HG03520 (cell line): ENCODE data around the gene CCDC120.

Experiments
- ATAC-seq: cut with Tn5 transposase; IDR thresholded peaks from one replicate; pipeline ENCODE4 v1.9.1; 2021; ENCODE audit warnings: mild to moderate bottlenecking, moderate library complexity; ENCODE audit not compliant: unreplicated experiment

The CCDC120 gene

GRCh38 chrX:49058794-49059193 lies at the start of gene CCDC120:
TSS of gene CCDC120 (plus strand) at chrX:49058999. CDS start at chrX:49062042, 3,043 bp downstream.
- ATAC-seq = no peak

GRCh38 chrX:49019050-49019449 lies 39.7 kb upstream of the CCDC120 start:
- ATAC-seq = no peak

DNA sequence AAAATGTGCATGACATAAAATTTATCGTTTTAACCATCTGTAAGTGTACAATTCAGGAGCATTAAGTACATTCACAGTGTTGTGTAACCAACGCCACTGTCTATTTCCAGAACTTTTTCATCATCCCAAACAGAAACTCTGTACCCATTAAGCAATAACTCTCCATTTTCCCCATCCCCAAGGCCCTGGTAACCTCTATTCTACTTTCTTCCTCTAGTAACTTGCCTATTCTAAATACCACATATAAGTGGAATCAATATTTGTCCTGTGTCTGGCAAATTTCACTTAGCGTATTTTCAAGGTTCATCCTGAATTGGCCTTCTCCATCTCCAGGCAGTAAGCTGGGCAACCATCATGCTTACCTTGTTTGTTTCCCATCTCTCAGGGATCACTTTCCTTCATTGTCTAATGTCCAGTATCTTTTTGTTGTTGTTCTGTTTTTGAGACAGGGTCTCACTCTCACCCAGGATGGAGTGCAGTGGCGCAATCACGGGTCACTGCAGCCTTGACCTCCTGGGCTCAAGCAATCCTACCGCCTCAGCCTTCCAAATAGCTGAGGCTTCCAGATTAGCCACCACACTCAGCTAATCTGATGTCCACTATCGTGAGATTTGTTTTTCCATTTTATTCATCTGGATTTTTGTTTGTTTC lies 39.1 kb upstream of the CCDC120 start:
- ATAC-seq = no peak

DNA sequence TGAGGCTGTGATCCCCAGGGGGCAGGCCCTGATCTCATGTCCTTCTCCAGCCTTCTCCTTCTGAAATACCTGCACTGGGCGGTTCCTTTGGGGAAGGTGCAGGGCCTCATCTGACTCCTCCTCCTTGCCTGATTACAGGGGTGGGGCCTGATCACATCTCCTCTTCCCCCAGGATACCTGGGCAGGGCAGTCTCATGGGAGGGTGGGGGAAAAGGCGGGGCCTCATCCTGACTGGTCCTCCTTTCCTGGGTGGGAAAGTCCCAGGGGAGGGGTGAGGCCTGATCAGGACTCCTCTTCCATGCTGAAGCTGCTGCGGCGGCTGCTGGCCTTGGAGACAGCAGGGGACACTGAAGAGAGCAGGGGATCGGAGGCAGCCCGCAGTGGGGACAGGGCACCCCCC lies 28.9 kb upstream of the CCDC120 start:
- no peak for ATAC-seq

DNA sequence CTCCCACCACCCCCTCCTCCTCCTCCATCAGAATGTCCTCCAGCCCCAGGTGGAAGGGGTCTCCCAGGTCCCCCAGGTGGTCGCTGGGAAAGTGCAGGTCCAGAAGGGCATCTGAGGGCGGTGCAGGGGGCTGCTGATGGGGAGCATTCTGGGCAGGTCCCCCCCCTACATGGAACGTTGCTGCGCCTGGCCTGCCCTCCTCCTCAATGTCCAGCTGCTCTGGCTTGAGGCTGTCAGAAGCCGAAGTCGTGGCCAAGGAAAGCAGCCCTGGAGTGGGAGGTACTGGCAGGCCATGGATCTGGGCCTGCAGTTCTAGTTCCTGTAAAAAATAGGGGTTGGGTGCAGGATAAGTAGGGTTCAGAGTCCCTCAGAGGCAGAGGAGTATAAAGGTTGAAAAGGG lies 28.5 kb upstream of the CCDC120 start:
- no peak for ATAC-seq

DNA sequence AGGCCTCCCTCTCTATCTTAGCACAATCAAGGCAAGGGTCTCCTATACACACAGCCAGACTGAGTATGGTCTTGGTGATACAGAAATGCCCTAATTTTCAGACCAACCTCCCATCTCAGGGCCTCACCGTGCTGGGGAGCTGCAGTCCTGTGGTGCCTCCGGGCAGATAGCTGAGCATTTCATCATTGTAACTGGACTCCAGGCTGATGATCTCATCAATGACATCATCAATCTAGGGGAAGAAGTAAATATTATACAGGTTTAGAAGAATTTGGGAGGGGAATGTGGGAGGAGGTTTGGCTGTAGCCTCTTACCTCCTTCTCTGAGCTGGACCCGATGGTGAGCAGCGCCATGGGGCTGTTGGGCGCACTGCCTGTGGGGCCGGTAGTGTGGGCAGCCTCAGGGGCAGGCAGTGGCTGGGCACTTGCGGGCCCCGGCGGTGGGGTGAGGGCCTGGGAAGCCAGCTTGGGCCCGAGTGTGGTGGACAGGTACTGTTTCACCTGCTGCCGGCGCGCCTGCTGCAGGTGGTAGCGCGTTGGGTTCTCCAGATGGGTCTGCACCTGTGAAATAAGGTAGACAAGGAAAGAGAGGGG lies 20.8 kb upstream of the CCDC120 start:
- ATAC-seq = no peak

- ATAC-seq = no peak
These were observed 19.0 kb upstream of the CCDC120 start for GRCh38 chrX:49039598-49040375.

DNA sequence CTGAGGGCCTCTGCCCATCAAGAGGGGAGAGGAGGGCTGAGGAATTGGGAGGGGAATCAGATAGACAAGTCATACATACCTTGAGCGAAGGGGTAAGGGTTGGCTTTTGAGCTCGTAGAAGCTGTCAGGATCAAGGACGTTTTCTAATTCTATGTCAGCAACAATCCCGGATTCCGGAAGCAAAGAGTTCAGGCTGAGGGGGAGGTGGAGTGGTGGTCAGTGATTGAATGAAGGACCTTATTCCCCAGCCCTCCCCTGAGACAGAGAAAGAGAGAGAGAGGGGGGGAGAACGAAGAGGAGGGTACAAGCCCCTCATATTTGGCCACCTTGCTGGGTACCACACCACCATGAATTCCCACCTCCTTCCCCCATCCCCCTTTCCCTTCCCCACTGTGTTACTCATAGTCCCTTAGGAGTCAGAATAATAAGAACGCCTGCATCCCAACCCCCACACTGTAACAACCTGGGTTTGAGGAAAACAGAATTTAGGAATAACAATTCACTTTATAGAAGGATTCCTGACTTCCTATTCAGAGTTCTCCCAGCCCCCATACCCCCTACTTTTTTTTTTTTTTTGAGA lies 18.3 kb upstream of the CCDC120 start:
- no peak for ATAC-seq

DNA sequence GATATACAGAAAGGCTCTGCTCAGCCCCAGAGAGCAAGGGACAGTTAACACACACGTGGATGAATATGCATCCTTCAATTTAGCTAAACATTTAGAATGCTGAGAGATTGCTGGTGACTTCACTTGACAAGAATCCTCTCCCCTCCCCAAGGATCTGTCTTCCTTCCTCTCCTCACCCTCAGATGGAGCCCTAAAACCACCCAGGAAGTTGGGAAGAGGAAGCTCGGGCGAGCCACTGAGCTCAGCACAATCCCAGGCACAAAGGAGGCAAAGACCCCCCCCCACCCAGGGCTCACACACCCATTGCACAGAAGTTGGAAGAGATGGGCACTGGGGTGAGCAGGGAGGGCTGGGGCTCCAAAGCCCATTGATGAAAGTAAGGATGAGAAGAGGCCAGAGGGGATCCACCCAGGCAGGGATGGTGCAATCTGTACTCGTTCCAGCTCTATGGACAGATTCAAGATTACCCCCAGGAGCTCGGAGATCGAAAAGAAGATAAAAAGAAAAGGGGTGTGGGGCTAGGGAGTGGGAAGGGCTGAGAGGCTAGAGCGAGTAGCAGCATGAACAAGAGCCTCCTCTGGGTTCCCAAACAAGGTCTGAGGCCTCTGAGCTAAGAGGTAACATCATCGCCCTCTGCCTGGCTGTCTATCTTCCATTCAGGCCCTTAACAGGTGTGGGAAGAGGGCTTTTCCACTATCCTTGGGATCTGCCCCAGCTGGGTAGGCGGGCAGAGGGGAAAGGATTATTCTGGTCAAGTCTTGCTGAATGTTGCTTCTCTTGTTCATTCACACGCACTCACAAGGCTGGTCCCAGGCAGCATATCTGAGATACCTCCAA lies 16.8 kb upstream of the CCDC120 start:
- ATAC-seq = no peak

DNA sequence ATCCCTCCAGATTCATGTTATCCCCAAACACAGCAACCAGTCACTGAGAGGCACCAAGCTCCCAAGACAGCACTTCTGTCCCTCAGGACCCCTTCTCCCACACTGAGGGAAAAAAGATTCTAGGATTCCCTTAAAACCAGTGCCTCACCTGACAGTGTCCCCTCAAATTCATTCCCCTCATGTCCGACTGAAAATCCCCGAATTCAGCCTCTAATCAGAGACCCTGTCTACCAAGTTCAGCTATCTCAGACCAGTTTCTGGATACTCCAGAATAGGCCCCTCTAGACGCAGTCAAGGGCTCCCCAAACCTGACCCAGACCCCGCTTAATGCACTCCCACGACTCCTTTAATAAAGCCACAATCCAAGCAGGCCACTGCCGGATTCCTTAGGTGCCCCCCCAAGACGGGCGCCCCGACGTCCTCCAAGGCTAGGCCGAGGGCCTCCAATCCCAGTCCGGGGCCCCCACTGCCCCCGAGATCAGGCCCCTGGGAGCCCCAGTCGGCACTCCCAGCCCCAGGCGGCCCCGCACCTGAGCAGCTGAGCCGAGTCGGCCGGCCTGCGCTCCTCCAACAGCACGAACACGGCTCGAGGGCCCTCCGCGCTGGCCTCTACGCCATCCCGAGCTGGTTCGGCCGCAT lies 16.1 kb upstream of the CCDC120 start:
- no peak for ATAC-seq

DNA sequence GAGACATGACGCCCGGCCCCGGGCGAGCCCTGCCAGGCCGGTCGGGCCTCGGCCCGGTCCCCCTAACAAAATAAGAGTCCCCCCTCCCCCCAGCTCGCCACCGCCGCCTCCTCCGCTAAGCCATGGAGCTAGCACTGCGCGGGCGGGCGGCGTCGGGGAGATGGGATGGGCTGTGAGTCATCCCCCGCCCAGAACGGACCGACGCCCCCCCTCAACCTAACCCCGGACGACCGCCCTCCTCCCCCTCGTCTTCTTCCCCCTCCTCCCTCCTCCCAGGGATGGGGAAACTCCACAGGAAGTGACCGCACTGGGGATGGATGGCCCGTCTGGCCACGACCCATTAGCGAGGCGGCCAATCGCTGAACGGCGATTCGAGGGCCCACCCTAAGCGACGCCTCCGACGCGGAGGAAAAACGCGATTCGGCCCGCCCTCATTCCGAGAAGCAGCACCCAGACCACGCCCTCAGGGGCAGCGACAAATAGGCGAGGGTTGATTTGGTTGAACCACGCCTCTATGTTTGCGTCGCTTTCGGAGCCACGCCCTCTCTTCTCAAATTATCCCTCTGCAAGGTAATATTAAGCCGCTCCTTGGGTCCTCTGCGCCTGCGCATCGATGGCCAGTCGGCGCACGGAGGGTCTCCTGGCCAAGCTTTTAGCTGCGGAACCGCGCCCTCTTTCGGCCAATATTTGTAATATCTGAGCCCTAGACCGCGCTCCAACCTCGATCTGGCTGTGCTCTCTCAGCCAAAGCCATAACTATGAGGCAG lies 15.4 kb upstream of the CCDC120 start, which contains the start of gene TFE3:
TSS of gene TFE3 (minus strand) at position 138 of the 767 bp plus-strand sequence. CDS start at position 7, 131 bp downstream.
- peak; percentile 90 for ATAC-seq

DNA sequence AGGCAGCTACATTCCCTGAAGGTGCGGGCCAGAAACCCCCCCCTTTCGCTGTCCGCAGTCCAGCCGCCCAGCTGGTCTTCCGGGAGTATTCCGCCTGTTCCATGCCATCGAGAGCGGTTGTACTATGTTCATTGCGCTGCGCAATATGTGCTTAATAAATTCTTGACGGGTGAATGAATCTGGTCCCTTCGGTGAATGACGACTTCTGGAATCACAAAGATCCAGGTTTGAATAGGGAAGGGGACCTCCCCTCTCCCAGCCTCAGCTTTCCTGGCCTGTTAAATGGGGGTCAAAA lies 14.9 kb upstream of the CCDC120 start:
- no peak for ATAC-seq

DNA sequence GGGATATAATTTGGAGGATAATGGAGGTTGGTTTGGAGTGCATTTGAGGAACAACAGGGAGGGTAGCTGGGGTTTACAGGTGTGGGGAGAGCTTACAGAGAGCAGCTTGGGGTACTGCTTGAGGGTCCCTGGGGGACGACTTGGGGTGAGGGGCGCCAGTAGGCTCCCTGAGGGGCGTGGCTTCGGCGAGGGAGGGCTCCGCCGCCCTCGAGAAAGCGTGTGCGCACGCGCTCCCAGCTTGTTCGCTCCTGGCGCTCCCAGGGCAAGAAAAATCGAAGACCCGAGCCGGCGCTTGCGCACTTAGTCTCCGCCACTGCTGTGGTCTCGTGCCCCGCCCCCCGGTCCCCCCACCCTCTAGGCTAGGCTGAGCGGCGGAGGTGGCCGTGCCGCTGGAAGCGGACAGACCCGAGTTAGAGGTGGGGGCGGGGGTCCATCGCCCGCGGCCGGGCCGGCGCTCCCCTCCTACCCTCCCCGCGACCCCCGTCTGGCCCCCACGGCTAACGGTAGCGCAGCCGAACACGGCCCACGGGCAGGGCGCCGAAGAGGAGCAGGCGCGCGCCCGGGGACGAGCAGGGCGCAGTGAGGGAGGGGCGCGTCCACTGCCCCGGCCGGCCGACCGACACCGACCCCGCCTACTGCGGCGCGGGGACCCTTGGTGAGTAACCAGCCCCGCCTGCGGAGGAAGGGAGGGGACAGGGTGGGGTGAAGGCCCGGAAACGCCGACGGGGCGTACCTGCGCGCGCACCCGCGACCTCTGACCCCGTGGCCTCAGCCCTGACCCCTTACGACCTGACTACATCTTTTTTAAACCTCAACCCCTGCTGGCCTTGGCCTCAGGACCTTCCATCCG lies 5.4 kb upstream of the CCDC120 start:
- no peak for ATAC-seq

DNA sequence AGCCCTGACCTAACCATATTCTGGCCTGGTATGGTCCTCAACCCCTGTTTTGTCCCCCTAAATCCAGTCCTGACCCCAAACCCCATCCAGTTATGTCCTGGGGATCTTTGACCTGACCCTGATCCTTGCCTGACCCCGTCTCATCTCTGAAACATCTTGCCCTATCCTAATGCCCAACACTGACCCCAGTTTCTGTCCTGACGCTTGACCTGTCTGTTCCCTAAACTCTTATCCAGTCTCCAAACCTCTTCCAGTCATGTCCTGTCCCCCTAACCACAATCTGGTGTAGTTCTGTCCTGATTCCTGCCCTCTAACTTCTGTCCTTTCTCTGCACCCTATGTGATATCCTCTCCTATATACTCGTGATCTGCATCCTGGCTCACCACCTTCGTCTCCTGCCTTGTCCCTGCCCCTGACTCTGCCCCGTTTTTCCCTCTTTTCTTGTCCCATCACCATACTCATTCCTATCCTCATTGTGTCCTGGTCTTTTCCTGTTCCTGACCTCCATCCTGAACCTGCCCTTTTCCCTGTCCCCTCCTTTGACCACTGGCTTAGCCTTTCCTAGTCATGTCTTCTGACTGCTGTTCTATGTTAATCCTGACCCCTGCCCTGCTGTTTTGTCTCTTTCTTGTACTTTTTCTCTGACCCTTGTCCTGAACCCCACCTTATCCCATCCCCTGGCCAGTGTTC lies 4.6 kb upstream of the CCDC120 start:
- no peak for ATAC-seq

DNA sequence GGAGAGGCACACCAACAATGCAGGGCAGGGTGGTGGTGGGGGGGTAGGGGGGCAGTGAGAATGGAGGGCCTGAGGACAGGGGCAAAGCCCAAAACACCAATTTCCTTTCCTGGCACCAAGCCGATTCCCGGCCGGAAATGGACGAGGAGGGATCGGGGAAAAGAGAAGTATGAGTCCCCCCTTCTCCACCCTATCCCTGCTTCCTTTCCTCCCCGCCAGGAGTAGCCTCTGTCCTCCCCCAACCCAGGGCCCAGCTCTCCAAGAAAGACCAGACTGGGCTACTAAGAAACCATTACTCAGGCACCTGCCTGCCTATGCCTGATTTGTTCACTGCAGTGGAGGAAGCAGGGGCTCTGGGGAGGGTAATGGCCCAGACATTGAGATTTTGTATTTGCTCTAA lies 402 bp downstream of the CCDC120 start:
- no peak for ATAC-seq

DNA sequence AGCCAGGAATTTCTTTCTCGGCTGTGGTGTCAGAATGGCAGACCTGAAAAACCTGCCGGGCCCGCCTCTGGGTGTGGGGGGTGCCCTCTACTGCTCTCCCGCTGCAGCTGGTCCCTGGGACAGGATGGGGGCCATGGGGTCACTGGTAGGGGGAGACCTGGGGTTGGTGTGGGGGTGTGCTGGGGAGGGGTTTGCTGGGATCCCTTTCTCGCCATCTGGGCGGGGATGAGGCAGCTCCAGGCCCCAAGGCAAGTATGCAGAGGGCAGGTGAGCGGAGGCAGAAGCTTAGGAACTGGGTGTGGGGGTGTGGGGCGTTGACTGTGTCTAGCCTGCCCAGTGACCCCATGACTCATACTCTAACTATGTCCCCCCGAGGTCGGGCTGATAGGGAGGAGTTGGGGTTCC lies 884 bp downstream of the CCDC120 start:
- no peak for ATAC-seq

- ATAC-seq = no peak
These were observed 2.1 kb downstream of the CCDC120 start for GRCh38 chrX:49060914-49061313.

DNA sequence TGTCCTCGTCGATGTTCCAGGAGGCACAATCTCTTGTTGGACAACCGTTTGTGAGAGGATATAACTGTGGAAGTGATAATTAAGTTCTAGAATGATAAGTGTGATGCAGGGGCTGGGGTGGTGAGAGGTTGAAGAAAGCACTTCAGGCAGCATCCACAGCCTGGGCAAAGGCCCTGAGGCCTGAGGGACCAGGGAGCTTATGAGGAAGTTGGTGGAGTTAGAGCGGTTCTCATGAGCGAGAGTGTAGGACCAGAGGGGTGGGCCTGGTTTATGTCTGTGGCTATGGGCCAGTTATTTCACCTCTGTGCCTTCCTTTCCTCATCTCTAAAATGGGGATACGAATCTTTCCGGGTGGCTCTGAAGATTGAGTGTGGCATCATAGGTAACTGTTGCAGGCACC lies 2.7 kb downstream of the CCDC120 start:
- ATAC-seq = no peak
